PC-9 (cell line): ENCODE data around the gene GAPDHS. TPM values are rescaled to one million over a fixed set of nuclear protein-coding genes. Genes with fewer than 3 reads are reported as not detected.

Experiments
- BruUV-seq: library from RNA; stranded (reverse); fragments of 400-500 nt; replicated peaks from 2 replicates; lab custom pipeline; 2021; lab: Mats Ljungman, UMichigan
- CTCF ChIA-PET: fragments of 300-600 bp; sonication (Branson Sonifier 250); formaldehyde crosslinking; loops from one replicate; lab custom pipeline; 2022; ENCODE audit warnings: antibody characterized with exemption; lab: Charles Lee
- POLR2A ChIA-PET: fragments of 300-600 bp; sonication (Branson Sonifier 250); formaldehyde crosslinking; loops from one replicate; lab custom pipeline; 2022; ENCODE audit warnings: antibody characterized with exemption; ENCODE audit not compliant: unreplicated experiment; lab: Charles Lee
- DNase-seq, 2 experiments: peaks; one replicate each; pipeline versions ENCODE4 v3.0.0 to v3.0.0-alpha.2; 2015 to 2022; ENCODE audit warnings: mixed read lengths in 1 of 2
- H2AFZ ChIP-seq: fragments of 200-600 bp; sonication (generic); 2 replicates; pipeline ENCODE4 v1.8.1; 2017; ENCODE audit warnings: antibody characterized with exemption
- H3F3A ChIP-seq: fragments of 200-600 bp; sonication (generic); 2 replicates; pipeline ENCODE4 v1.8.1; 2017; ENCODE audit warnings: antibody characterized with exemption, mild to moderate bottlenecking, low read depth; ENCODE audit not compliant: insufficient read depth
- H3K27ac ChIP-seq: fragments of 200-600 bp; sonication (generic); 2 replicates; pipeline ENCODE4 v1.6.1; 2016; ENCODE audit warnings: mixed run types
- H3K27me3 ChIP-seq: fragments of 200-600 bp; sonication (generic); 2 replicates; pipeline ENCODE4 v1.6.1; 2016; ENCODE audit warnings: low read depth, mixed run types; ENCODE audit not compliant: insufficient read depth
- H3K36me3 ChIP-seq: fragments of 200-600 bp; sonication (generic); 2 replicates; pipeline ENCODE4 v1.6.1; 2016; ENCODE audit warnings: low read depth, mixed run types
- H3K4me1 ChIP-seq: fragments of 200-600 bp; sonication (generic); replicated peaks from 2 replicates; pipeline ENCODE4 v1.6.1; 2016; ENCODE audit warnings: mixed run types; ENCODE audit not compliant: insufficient read depth
- H3K4me2 ChIP-seq: fragments of 200-600 bp; sonication (generic); 2 replicates; pipeline ENCODE4 v1.6.1; 2017; ENCODE audit warnings: mixed run types
- H3K4me3 ChIP-seq: fragments of 200-600 bp; sonication (generic); 2 replicates; pipeline ENCODE4 v1.6.1; 2016; ENCODE audit warnings: mixed run types
- H3K79me2 ChIP-seq: fragments of 200-600 bp; sonication (generic); 2 replicates; pipeline ENCODE4 v1.6.1; 2017; ENCODE audit warnings: low read depth, mixed run types
- H3K9me2 ChIP-seq: fragments of 200-600 bp; sonication (generic); 2 replicates; pipeline ENCODE4 v1.8.1; 2017; ENCODE audit warnings: mild to moderate bottlenecking; ENCODE audit not compliant: insufficient read depth
- H3K9me3 ChIP-seq: fragments of 200-600 bp; sonication (generic); 2 replicates; pipeline ENCODE4 v1.8.1; 2016; ENCODE audit warnings: low read depth; ENCODE audit not compliant: insufficient read depth
- H4K20me1 ChIP-seq: fragments of 200-600 bp; sonication (generic); 2 replicates; pipeline ENCODE4 v1.8.1; 2017; ENCODE audit not compliant: insufficient read depth
- CTCF ChIP-seq: fragments of 200-600 bp; sonication (generic); conservative IDR thresholded peaks from 2 replicates; pipeline ENCODE4 v1.6.1; 2017; ENCODE audit warnings: mixed run types, antibody characterized with exemption, mild to moderate bottlenecking, moderate library complexity
- EZH2 ChIP-seq: fragments of 200-600 bp; sonication (generic); IDR thresholded peaks from 2 replicates; pipeline ENCODE4 v1.8.0; 2017; ENCODE audit warnings: antibody characterized with exemption, low read depth
- intact Hi-C: fragments of 100-400 bp; cut with micrococcal nuclease; formaldehyde crosslinking; loops from one replicate; pipeline ENCODE4 v1.10.0; 2022; ENCODE audit not compliant: unreplicated experiment
- total RNA-seq: library from RNA; stranded (reverse); gene quantifications from 2 replicates; pipeline ENCODE4 v1.2.3, GENCODE V29; 2021

GAPDHS gene
- total RNA-seq, 1 experiment from 2014 or later: not detected

GRCh38 chr19:35506011-35506410 lies 27.2 kb upstream of the GAPDHS start:
- H3K9me2 ChIP-seq: no peaks in the 10 kb centered on the region
- H3K4me2 ChIP-seq: no peak overlapping the region
- H3K36me3 ChIP-seq: peaks cover 8% of the 10 kb centered on the region; the same call in 1 of the 2 replicates
- ChIA-PET POLR2A (no interaction called here), CTCF (interaction anchor here (0.5 kb wide), 1 partner anchor 485 kb away, joined by 3 read pairs; no protein-coding TSS in a partner anchor)
- H3K4me3 ChIP-seq: no peak overlapping the region
- BruUV-seq: no TSS peak
- H3K9me3 ChIP-seq: no peaks in the 10 kb centered on the region
- peaks cover 9% of the 10 kb centered on the region; the same call in 1 of the 2 replicates for H3F3A ChIP-seq
- TF ChIP-seq EZH2 (no peak), CTCF (no peak)
- DNase-seq: no peak
- H3K27me3 ChIP-seq: no peaks in the 10 kb centered on the region
- H3K79me2 ChIP-seq: peaks cover 19% of the 10 kb centered on the region
- H4K20me1 ChIP-seq: peaks cover 4% of the 10 kb centered on the region
- H2AFZ ChIP-seq: no peak overlapping the region
- intact Hi-C loops: no loop called here
- no peak overlapping the region for H3K27ac ChIP-seq
- H3K4me1 ChIP-seq: peaks cover 13% of the 10 kb centered on the region; the same call in 1 of the 2 replicates

- H4K20me1 ChIP-seq: peaks cover 4% of the 10 kb centered on the region; the same call in 1 of the 2 replicates
- no peaks in the 10 kb centered on the region for H3K9me2 ChIP-seq
- H3K4me2 ChIP-seq: no peak overlapping the region
- ChIA-PET CTCF (no interaction called here), POLR2A (no interaction called here)
- H3K9me3 ChIP-seq: no peaks in the 10 kb centered on the region
- H3K36me3 ChIP-seq: peaks cover 8% of the 10 kb centered on the region; the same call in 1 of the 2 replicates
- H3K27me3 ChIP-seq: no peaks in the 10 kb centered on the region
- H2AFZ ChIP-seq: no peak overlapping the region
- peaks cover 9% of the 10 kb centered on the region; the same call in 1 of the 2 replicates for H3F3A ChIP-seq
- no peak overlapping the region for H3K4me3 ChIP-seq
- H3K4me1 ChIP-seq: peaks cover 13% of the 10 kb centered on the region; the same call in 1 of the 2 replicates
- peaks cover 19% of the 10 kb centered on the region for H3K79me2 ChIP-seq
- no peak for DNase-seq
- no peak overlapping the region for H3K27ac ChIP-seq
- BruUV-seq: no TSS peak
- intact Hi-C loops: no loop called here
- TF ChIP-seq EZH2: no peak
- no peak for TF ChIP-seq CTCF
Observed at GRCh38 chr19:35507561-35507960, 25.7 kb upstream of the GAPDHS start.

- Histone ChIP-seq H3K4me2 (peak overlapping the region; percentile 94; the same call in 1 of the 2 replicates), H3K9me2 (no peaks in the 10 kb centered on the region), H3F3A (peaks cover 9% of the 10 kb centered on the region; the same call in 1 of the 2 replicates), H3K9me3 (no peaks in the 10 kb centered on the region), H3K27me3 (no peaks in the 10 kb centered on the region), H3K79me2 (peaks cover 19% of the 10 kb centered on the region), H3K36me3 (peaks cover 8% of the 10 kb centered on the region; the same call in 1 of the 2 replicates), H4K20me1 (peaks cover 4% of the 10 kb centered on the region; the same call in 1 of the 2 replicates), H2AFZ (no peak overlapping the region), H3K27ac (no peak overlapping the region), H3K4me1 (peaks cover 13% of the 10 kb centered on the region; the same call in 1 of the 2 replicates), H3K4me3 (no peak overlapping the region)
- no peak for TF ChIP-seq CTCF
- no peak for TF ChIP-seq EZH2
- DNase-seq: no peak
- CTCF ChIA-PET: no interaction called here
- BruUV-seq: no TSS peak
- intact Hi-C loops: no loop called here
- POLR2A ChIA-PET: interaction anchor here (0.6 kb wide), 1 partner anchor 136 kb away, joined by 8 read pairs; no protein-coding TSS in a partner anchor
Observed at GRCh38 chr19:35508129-35508528, 25.1 kb upstream of the GAPDHS start.
